GM18505 (cell line): Measurements from ENCODE around the gene CASS4.
A peak's percentile ranks its signal among the peaks of the same experiment; 100 is the strongest.

Source experiments
- ATAC-seq: cut with Tn5 transposase; IDR thresholded peaks from one replicate; pipeline ENCODE4 v1.9.1; 2021; ENCODE audit not compliant: unreplicated experiment
- POLR2A ChIP-seq: IDR thresholded peaks from 4 replicates; pipeline ENCODE4 v1.6.1; 2011; ENCODE audit warnings: borderline replicate concordance; ENCODE audit not compliant: insufficient read depth, insufficient read length; ENCODE audit errors: extremely low read depth

The CASS4 gene

DNA sequence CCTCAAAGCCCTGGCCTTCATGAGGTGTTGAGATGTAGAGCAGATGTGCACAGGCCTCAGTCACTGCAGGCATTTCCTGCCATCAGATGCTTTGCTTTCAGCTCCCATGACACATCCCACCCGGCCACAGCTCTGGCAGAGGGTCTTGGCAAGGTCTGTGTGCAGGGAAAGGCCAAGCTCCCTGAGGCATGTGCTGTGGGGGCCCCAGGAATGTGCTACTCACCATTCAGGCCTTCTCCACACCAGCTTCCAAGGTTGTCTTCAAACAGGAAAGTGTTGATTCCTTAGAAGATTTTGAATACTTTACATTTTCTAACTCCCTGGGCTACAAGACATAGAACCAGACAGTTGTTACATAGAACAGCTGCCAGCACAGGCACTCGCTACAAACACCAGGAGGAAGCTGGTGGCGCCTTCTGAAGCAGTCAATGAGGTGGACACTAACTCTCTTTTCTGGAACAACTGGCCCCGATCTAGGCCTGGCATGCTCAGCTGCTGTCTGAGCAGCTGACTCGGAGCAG, 27.8 kb downstream of the CASS4 start:
- no peak for ATAC-seq

DNA sequence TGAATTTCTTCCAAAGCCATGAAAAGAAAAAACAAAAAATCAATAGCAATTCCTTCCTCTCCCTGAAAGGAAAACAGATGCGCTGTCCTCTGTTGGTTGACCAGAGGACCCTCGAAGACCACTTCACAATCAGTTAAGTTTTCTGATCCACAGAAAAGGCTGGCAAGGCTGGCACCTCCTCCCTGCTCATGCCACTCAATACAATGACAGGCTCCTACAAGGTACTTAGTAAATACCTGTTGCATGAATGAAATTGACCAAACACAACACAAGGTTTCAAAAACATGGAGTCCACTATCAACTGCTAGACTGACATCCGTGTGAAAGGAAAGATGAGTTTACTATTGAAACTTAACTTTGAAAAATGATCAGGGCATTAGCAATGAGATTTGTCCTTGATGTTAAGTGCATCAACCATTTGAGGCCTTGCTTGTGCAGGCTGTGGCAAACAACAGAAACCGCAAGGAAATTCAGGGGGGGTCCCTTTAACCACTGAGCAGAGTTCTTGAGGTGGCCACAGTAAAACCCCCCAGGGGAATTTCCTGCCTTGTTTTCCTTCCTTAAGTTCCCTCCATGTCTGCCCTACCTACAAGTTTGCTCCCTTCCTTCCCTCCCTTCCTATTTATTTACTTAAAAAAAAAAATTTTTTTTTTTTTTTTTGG, 28.4 kb downstream of the CASS4 start:
- TF ChIP-seq POLR2A = no peak
- ATAC-seq = peak; percentile 80

More for the DNA sequence above, 27.8 kb downstream of the CASS4 start:
- TF ChIP-seq POLR2A = no peak

DNA sequence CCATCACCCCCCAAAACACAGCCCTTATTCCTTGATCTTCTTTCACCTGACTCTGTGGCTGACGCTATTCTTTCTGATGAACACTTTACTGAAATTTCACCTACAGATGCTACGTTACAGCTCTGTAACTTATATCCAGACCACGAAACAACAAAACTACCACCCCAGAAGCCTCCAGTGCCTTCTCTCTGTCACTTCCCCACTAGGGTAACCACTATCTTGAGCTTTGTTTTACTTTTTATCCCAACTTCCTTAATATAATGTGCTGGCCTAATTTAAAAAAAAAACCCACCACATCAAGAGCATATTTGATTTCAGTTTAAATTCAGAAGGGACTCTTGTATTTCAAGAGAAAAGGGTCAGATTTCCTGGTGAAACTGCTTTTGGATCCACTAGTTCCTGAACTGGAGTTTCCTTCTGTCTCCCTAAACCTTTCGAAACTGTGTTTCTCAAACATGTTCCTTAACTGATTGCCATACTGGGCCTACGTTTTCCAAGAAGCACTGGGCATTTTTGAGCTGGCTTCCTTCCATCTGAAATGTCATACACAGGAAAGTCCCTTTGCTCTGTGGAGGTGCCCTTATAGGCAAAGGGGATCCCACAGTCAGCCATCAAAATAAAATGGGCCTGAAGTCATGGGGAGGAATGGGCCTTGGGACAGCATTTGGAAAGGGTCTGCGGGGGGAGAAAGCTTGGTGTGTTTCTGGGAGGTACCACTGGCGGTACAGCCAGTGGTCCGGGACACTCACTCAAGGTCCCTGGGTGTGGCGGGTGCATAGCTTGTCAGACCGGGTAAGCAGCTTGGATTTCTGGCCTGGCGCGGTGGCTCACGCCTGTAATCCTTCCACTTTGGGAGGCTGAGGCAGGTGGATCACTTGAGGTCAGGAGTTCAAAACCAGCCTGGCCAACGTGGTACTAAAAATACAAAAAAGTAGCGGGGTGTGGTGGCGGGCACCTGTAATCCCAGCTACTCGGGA, 30.6 kb downstream of the CASS4 start:
- no peak for ATAC-seq
- TF ChIP-seq POLR2A = no peak

DNA sequence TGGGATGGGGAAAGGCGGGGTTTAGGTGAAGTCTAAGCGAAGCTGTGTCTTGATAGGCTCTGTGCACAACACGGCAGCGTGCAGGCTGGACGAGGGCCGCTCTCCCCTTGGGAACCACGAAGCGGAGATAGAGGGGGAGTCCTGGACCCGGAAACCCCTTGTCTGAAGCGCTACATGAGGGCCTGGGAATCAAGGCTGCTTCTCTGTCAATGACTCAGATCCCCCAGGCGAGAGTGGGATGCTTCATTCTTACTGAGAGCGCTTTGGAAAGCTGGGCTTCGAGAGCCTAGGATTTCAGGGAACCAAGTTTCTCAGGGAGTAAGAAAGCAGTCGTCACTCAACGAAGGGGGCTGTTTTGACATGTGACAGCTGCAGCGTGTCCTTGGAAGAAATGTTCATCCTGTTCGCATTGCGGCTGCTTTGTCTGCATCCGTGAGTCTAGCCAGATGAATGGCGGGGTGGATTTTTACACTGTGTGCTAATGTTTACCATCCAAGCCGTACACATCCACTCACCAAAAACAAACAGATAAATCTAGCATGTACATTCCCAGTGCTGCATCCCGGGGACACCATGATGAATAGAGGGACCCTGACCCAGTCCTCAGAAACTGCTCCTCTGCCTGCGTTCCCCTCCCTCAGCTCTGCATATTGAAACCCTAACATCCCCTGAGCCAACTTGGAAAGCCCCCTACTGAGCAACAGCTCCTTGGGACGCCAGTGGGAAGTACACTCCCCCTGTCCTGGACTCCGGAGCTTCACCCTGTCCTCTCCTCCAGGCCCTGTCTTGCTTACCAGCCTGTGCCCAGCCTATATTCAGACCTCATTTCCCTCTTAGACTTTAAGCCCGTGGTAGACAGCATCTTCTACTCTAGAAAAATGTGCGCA, 31.8 kb downstream of the CASS4 start:
- TF ChIP-seq POLR2A = no peak
- ATAC-seq = no peak

DNA sequence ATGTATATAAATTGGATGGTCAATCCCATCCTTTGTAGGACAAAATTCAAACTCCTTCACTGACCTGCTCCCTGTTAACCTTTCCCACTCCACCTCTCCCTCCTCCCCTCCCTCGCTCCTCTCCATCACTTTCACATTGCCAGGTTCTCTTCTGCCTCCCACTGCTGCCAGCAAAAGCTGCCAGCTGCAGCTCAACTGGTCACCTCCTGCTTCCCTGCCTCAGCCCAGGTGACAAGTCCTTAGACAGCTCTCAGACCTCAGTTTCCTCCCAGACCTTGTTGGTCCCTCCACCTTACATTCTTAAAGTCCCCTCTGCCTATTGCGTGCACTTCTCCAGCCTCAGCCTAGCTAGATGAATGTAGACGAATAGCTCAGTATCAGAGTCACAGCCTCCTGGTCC, 33.1 kb downstream of the CASS4 start:
- ATAC-seq = no peak
- TF ChIP-seq POLR2A = no peak

DNA sequence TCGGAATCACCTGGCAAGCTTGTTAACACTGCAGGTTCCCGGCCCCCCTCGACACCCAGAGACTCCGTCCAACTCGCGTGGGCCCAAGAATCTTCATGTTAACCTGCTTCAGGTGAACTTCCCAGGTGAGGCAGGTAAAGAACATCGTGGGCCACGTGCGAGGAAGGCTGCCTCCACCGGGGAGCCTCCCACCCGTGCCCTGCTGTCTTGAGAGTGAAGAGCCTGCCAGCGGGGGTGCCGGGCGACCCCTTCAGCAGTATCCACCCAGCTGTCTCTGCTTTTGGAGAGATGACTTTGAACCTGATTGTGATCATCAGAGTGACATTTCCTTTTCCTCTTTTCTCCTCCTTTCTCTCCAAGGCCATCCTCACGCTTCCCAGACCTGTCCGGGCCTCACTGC, 33.5 kb downstream of the CASS4 start:
- no peak for ATAC-seq
- TF ChIP-seq POLR2A = no peak

DNA sequence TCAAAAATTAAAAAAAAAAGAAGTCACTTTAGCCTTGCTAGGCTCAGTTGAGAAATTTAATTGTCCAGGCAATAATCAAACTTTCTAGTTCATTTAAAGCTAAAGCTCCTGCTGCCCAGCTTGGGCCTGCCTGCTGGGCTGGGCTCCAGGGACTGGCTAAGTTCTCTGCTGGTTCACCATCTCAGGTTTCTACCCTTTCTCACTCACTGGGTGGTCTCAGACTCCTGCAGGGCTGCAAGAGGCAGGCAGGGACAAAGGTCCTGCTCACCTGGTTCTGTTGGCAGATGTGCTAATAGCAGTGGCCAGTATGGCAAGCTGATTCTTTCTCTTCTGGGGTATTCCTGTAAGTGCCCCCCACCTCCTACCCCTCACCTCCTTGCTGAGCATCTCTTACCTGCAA, 35.2 kb downstream of the CASS4 start:
- ATAC-seq = no peak

DNA sequence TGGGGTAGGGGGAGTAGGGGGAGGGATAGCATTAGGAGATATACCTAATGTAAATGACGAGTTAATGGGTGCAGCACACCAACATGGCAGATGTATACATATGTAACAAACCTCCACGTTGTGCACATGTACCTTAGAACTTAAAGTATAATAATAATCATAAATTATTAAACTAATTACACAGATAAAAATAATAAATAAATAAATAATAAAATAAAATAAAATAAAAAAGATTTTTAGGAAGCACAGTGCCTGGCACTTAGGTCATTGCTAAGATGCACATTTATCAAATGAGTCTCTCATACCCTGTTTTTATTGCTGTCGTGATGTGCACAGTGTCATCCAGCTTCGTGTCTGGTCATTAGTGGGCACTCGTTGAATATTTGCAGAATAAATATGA, 37.4 kb downstream of the CASS4 start:
- TF ChIP-seq POLR2A = no peak
- ATAC-seq = no peak

More for the DNA sequence above, 35.2 kb downstream of the CASS4 start:
- TF ChIP-seq POLR2A = no peak

DNA sequence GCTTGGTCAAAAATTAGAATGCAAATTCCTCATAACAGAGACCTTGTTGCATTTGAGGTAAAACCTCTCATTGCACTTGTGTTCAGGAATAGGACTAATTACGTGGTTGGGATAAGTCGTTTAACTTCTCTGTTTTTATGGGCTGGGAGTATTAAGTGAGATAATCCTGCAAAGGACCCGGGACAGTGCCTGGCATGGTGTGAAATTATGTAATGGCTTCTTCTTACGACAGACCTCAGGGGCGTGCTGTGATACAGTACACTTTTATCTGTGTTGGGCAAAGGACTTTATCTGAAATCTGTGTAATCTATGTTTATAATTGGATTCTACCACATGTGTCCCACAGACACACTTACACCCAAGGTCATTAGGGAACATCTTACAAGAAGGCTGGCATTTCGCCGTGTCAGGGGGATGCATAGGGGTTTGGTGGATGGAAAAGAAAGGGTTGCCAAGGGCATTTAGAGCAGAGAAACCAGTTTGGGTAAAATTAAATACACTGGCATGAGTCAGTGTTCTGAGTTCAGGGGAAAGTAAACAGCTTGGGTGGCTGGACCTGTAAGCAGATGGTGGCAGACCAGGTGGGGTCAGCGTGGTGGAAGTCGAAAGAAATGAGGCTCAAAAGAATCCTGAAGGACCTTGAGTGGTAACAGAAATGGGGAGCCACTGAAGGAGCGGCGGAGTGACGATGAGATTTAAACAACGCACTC, 39.2 kb downstream of the CASS4 start:
- ATAC-seq = no peak
- TF ChIP-seq POLR2A = no peak

DNA sequence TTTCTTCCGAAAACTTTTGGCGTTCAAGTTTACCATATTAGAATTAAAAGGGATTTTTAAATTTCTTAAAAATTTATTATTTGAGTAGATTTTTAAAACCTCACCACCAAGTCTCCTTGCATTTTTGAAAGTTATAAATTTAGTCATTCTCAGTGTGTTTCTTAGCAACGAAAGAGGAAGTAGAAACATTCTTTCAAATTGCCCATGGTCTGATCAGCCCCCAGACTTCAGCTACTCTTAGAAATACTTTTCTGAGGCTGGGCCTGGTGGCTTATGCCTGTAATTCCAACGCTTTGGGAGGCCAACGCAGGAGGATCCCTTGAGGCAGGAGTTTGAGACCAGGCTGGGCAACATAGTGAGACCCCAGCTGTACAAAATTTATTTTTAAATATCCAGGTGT, 41.3 kb downstream of the CASS4 start:
- peak; percentile 73 for ATAC-seq
- no peak for TF ChIP-seq POLR2A

DNA sequence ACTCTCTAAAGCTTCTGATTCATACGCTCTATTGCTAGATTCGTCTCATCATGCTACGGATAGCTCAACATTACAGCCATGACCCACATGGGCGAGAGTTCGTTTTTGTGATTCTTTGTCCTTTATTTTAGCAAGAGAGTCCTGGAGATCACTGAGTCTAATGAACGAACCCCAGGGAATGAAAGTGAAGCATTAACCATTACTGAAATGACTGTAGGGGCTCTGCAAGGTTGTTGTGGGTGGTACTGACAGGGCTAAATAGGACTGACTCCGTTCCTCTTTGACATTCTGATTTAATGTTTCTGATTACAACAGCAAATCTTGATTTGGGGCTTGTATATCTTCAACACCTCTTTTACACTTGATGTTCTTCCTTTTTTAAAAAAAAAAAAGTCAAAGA, 42.7 kb downstream of the CASS4 start:
- TF ChIP-seq POLR2A = no peak
- peak; percentile 82 for ATAC-seq

DNA sequence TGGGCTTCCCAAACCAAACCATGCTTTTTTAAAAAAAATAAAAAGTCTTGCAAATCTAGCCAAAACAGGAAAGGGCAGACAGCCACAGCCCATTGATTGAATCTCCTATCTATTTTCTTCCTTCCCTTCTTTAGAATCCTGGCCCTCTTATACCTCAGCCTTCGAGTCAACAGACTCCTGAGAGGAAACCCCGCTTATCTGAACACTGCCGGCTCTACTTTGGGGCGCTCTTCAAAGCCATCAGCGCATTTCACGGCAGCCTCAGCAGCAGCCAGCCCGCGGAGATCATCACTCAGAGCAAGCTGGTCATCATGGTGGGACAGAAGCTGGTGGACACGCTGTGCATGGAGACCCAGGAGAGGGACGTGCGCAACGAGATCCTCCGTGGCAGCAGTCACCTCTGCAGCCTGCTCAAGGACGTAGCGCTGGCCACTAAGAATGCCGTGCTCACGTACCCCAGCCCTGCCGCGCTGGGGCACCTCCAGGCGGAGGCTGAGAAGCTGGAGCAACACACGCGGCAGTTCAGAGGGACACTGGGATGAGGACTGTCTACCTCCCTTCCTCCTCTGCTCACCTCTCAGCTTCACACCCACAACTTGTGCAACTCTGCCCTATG, 46.3 kb downstream of the CASS4 start:
- no peak for TF ChIP-seq POLR2A
- no peak for ATAC-seq
